HG02970 (cell line): ENCODE measurements around the gene CDH22.

ENCODE experiments used
- ATAC-seq: cut with Tn5 transposase; IDR thresholded peaks from one replicate; pipeline ENCODE4 v1.9.1; 2021; ENCODE audit warnings: mild to moderate bottlenecking, moderate library complexity, moderate number of reproducible peaks; ENCODE audit not compliant: unreplicated experiment, low FRiP score

The CDH22 gene

GRCh38 chr20:46205349-46205748 is 102.9 kb downstream of the CDH22 start:
- ATAC-seq: no peak

GRCh38 chr20:46204594-46205186 is 103.6 kb downstream of the CDH22 start:
- no peak for ATAC-seq

- no peak for ATAC-seq
Observed at GRCh38 chr20:46203510-46203837, 104.8 kb downstream of the CDH22 start.

GRCh38 chr20:46202766-46203509 is 105.4 kb downstream of the CDH22 start:
- ATAC-seq: no peak

- ATAC-seq: no peak
Observed at GRCh38 chr20:46200582-46201570, 107.4 kb downstream of the CDH22 start.

- ATAC-seq: no peak
Observed at GRCh38 chr20:46199198-46199597, 109.1 kb downstream of the CDH22 start.

- no peak for ATAC-seq
Observed at GRCh38 chr20:46196990-46197389, 111.3 kb downstream of the CDH22 start.

- ATAC-seq: no peak
Observed at GRCh38 chr20:46195264-46196036, 112.8 kb downstream of the CDH22 start.

- ATAC-seq: no peak
Observed at GRCh38 chr20:46194409-46194808, 113.9 kb downstream of the CDH22 start.

- no peak for ATAC-seq
Observed at GRCh38 chr20:46192376-46192944, 115.8 kb downstream of the CDH22 start.

GRCh38 chr20:46191611-46192010 is 116.7 kb downstream of the CDH22 start:
- ATAC-seq: no peak

- no peak for ATAC-seq
Observed at GRCh38 chr20:46191168-46191540, 117.1 kb downstream of the CDH22 start.

- ATAC-seq: no peak
Observed at GRCh38 chr20:46190478-46191167, 117.7 kb downstream of the CDH22 start.

- ATAC-seq: no peak
Observed at GRCh38 chr20:46188866-46189541, 119.3 kb downstream of the CDH22 start.

- ATAC-seq: no peak
Observed at GRCh38 chr20:46186210-46186609, 122.1 kb downstream of the CDH22 start.

- ATAC-seq: no peak
Observed at GRCh38 chr20:46185353-46185752, 122.9 kb downstream of the CDH22 start.

- no peak for ATAC-seq
Observed at GRCh38 chr20:46183768-46184167, 124.5 kb downstream of the CDH22 start.

GRCh38 chr20:46182276-46183200 is 125.8 kb downstream of the CDH22 start:
- ATAC-seq: no peak
